GM21381 (cell line): Measurements from ENCODE around the gene AJAP1.

Experiments used
- ATAC-seq: cut with Tn5 transposase; IDR thresholded peaks from one replicate; pipeline ENCODE4 v1.9.1; 2021; ENCODE audit warnings: mild to moderate bottlenecking, moderate library complexity; ENCODE audit not compliant: unreplicated experiment

AJAP1 gene

DNA sequence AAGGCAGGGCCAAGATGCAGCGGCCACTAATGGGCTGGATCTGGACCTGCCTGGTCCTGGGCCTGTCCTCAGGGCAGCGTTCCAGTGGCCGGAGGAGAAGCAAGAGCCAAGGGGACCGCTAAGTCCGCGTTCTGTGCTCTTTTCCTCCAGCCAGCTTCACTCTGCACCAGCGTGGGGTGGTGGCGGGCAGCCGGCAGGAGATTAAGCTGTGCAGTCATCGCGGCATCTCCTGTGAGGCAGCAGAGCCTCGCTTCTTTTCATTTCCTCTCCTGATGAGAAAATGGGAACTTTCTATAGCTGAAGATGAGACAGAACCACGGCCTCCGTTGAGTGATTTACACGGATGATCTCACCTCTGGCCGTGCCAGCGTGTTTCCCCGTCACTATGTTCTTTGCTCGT, 43.4 kb downstream of the AJAP1 start:
- ATAC-seq, result no peak

DNA sequence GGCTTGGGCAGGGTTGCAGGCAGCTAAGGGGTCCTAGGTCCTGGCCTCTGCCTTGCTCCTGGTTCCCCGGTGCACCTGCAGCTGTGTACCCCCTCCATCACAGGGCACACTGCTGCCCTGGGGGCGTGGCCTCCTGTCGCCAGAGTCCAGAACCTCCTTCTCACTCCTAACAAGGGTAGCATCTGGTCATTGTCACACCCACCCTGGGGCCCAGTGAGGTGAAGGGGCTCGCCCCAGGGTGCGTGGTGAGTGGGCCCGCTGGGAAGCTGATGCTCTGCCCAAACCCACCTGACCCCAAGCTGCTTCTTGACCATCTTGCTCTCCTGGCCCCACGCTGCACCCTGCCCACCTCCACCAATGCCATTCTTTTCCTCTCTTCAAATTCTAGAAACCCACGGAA, 44.5 kb downstream of the AJAP1 start:
- no peak for ATAC-seq

DNA sequence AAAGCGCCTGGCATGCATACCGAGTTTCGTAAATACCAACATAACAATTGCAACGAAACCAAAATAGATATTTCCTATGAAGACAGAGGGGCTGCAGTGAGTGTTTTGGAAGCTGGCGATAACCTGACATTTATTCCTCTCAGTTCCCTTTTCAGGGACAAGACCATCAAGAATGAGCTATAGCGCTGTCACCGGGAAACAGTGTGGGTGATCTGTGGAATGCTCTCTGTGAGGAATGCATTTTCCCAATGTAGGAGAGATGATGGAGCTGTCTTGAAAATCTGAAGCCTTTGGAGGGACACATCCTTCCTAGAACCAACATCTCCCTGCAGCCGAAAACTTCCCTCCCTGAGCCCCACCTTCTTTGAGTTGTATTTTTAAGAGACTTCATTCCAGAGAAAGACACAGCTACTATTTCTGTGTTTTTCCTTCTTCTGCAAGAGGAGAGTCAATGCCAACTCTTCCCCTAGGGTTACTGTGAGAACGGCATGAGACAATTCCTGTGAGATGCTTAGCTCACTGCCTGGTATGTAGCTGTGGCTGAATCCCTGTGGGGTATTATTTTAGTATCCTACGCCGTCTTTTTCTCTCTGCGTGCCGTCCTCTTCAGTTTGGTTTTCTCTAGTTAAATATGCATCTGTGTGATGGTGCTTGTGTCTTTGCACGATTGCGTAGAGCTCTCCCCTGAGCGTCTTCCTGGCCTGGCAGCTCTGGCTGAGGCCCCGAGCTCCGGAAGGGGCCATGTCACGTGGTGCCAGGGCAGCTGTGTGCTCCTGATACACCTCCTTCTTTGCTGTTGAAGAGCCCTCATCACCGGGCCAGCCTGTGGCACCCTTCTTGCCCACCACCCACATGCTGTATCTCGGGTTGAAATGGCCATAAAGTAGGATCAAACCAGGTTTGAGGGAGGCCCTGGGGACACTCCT, 45.2 kb downstream of the AJAP1 start:
- no peak for ATAC-seq

DNA sequence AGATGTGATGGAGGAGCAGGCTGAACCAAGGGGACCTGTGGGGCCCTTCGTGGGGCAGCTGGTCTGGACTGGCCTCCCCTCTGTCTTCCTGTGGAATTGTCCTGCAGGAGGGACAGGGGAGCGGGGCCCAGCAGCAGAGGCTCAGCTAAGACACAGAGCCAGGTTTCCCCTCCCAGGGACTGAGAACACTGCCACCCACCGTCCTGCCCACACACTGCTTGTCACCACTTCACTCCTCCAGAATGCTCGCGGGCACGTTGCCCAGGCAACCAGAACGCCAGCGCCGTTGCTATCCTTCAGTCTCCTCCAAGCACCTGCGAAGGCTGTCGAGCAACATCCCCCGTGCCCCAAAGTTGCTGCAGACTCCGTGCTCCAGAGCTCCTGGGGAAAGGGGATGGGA, 46.4 kb downstream of the AJAP1 start:
- no peak for ATAC-seq

DNA sequence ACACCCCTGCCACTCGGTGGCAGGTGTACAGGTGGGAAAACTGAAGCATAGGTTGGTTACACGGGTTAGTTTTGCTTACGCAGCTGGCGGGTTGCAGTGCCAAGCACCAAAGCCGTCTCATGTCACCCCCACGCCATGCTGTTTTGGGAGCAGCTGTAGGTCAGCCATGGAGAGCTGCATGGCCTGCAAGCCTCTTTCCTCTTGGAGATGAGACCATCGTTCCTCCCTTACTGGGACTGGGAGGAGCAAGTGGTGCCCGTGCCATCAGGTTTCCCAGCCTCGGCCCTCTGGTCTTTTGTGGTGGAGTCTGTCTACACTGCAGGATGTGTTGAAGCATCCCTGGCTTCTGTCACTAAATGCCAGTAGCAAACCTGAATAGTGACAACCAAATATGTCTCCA, 46.9 kb downstream of the AJAP1 start:
- no peak for ATAC-seq

DNA sequence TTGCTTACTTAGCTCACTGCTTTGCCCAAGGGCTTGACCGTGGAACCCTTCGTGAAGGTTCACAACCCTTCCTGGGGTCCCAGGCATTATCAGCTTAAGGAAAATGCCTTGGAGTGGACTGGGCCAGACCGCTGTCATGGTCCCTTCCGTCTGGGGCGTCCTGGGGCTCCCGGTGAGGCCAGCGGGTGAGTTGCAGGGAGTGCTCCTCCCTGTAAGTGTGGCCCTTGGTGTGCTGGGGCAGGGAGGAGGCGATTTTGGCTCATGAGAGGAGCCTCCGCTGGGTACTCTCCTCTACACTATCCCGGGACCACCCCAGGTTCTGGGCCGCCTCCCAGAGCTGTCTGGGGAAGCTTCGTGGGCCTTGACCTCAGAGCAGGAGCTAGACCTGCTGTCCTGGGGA, 48.1 kb downstream of the AJAP1 start:
- no peak for ATAC-seq

DNA sequence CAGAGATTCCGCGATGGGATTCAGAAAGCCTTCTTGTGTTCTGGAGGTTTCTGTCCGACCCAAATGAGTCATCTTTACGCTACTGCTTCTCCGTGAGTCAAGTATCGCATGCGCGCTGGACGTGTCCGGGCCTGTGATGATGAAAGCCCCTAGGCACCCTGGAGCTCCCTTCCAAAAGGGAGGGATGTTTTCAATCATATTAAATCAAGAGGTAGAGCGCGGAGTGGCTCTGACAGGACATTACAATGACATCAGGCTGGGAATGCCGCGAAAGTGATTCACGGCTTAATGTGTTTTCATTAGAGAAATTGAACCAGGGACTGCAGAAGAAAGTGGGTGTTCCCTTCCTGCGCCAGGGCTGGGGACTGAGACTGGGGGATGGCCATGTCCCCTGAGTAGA, 48.5 kb downstream of the AJAP1 start:
- ATAC-seq, result no peak

DNA sequence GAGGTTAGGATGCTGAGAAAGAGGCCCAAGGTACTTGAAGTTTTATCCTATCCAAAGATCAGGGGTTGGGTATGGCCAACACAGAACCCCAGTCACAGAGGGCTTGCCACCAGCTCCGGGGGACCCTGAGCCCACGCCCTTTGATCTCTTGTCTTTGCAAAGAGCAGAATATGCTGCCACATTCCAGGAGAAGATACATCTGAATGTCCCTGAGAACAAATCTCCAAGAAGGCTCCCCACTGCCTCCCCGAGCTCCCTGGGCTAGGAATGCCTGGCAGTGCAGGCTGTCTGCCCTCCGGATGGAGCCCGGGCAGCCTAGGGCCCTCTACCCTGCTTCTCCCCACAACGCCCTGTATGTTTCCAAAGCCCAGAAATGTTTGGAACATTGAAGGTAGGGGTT, 49.2 kb downstream of the AJAP1 start:
- no peak for ATAC-seq

DNA sequence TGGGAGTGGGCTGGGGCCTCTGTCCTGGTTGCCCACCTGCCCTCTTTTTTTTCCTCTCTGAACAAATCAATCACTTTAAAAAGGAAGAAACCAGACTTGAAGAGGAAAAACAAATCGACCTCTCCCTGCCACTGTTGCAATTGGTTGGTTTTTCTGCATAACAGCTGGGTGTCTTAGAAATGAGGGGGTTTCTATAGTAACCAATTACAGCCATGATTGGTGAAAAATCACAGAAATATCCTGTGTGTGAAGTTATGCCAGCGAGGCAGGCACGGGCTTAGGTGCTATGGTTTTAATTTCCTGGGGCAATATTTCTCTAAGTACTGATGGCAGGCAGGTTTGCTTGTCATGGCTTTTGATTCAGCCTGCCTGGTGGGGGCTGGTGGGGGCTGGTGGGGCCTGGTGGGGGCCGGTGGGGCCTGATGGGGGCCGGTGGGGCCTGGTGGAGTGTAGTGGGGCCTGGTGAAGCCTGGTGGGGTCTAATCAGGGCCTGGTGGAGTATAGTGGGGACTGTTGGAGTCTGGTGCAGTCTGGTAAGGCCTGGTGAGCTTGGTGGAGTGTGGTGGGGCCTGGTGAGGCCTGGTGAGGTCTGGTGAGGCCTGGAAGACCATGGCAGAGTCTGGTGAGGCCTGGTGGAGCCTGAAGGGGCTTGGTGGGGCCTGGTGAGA, 54.6 kb downstream of the AJAP1 start:
- no peak for ATAC-seq

DNA sequence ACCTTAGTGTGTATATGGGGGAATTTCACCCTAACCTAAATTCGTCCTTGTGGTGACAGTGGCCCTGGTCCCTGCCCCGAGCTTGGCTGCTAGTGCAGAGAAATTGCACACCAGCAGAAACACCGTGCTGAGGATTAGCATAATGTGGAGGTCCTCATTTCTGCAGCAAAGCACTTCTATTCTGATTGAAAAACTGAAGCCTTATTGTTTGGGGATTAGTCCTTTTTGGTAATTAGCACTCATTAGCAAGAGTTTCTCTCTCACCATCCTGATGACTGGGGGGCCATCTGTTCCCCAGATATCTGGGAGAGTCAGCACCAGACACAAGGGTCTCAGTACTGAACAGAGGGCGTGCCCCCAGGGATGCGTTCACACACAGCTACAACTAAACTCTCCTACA, 55.2 kb downstream of the AJAP1 start:
- no peak for ATAC-seq

DNA sequence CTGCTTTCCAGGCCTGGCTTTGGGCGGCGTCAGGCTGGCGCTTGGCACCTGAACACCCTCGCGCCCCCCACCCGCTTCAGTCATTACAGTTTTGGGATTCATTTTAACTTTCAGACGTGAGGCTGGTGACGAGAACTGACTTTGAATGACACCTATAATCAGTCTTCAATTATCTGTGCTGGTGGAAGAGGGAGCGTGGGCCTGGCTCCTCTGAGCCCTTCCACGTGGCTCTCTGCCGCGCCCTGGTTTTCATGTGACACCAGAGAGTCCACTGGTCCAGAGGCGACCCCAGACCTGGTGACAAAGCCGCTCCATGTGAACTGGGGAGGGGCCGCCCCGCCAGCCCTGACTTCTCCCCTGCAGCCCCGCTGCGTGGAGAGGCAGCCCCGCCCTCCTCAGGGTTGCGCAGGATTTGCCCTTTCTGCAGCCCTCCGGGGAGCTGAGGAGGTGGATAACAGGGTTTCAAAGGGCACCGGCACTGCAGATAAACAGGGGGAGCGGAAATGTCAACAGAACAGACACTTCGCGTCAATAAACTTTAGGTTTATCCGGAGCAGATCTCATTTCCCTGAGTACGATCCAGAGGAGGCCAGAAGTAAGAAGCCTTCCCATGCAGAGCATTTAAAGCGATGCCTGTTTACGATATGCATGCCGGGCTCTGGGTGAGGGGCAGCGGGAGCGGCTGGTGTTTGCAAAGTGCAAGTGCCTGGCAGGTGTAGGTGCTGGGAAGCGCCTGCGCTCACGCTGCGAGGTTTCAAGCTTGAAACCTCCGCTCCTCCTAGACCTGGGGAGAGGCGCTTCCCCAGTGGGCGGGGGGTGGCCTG, 56.4 kb downstream of the AJAP1 start:
- ATAC-seq, result no peak

DNA sequence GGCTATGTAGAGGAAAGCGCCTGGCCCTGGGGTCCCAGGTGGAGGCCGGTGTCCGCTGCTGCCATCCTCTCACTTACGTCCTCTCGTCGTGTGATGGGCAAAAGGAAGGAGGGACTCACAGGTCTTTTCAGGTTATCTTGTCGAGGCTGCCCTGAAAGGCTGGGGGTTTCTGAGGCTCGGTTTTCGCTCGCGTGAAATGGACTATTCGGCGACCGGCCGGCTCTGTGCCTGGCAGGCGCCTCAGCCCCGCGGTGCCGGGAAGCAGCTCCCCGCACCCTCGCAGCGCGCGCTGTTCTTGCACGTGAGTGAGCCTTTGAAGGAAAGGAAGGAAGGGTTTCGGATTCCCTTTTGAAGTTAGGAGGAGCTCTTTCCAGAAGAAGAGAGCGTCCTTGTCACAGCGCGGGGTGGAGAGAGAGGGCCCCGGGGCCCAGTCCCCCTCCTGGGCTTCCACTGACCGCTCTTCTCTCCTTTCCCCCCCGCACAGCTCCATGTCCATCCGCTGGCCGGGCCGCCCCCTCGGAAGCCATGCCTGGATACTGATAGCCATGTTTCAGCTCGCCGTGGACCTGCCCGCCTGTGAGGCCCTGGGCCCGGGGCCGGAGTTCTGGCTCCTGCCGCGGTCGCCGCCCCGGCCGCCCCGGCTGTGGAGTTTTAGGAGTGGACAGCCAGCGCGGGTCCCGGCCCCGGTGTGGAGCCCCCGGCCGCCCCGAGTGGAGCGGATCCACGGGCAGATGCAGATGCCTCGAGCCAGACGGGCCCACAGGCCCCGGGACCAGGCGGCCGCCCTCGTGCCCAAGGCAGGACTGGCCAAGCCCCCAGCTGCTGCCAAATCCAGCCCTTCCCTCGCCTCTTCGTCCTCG, 57.2 kb downstream of the AJAP1 start:
- ATAC-seq, result no peak

DNA sequence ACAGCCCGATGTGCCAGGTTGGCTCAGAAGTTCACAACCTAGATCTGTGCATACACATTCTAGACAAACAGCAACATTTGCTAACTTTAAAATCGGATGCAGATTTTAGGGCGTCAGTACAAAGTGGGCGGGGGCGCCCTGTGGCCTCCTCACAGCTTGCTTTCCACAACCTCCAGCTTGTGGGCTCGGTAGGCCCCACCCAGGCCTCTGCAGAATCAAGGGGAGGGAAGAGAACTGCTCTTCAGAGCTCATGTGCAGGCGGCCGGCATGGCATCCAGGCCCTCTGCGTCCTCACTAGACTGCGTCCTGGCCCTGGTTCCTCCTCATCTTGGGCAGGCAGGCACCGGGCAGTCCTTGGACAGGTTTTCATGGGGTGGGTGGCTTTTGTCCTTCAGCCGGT, 59.3 kb downstream of the AJAP1 start:
- no peak for ATAC-seq

DNA sequence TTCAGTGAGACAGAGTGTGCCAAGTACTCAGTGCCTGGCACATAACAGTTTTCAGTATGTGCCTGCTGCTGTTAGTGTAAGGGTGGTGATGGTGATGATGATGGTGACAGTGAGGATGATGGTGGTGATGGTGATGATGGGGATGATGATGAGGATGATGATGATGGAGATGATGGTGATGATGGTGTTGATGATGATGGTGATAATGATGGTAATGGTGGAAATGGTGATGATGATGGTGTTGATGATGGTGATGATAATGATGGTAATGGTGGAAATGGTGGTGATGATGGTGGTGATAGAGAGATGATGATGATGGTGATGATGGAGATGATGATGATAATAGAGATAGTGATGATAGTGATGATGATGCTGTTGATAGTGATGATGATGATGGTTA, 62.0 kb downstream of the AJAP1 start:
- ATAC-seq, result no peak

DNA sequence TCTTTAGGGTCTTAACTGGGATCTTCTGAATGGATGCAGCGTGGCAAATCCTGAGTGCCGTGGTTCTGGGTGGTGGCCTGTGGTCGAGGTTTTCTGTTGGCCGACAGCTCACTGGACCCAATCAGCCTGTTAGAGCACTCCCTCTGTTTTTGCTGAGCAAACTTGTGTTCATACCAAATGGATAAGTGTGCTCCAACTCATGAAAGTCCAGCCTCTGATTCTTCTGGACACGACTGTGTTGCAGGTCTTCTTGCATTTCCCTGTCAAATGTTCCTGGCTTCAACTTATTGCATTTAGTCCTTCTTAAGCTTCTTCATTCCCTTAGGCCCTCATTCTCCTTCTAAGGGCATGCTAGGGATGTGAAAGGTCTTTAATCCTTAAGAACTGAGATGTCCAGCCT, 63.7 kb downstream of the AJAP1 start:
- no peak for ATAC-seq

DNA sequence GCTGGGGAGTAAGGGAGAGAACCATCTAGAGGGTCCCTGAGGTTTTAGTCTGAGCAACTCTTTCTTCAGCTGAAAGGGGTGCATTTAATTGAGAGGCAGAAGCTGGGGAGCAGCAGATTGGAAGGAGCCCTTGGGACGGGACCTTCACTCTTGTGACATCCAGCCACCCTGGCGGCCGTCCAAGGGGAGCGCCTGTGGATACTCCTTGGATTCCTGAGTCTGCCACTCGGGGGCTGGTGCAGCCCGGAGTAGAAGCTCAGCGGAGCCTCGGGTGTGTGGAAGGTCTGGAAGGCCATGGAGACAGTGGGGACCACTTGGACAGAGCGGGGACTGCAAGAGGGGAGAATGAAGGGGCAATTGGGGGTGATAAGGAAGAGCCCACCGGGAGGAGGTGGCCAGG, 68.7 kb downstream of the AJAP1 start:
- no peak for ATAC-seq

DNA sequence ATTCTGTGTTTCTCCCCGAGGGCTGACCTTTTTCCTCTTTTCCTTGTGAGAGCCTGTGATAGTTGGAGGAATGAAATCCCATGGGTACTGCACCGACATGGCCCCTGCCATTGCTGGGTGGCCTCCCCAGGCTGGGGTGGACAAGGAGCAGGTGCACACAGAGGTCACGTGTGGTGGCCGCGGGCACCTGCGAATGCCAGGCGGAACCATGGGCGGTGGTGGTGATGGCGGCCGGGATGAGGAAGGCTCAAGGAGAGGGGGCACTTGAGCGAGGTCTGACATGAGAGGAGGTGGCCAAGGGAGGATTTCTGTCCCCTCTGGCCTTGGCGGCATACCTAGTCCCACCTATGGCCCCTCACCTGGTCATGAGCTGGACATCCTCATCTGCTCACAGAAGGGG, 69.6 kb downstream of the AJAP1 start:
- ATAC-seq, result no peak

DNA sequence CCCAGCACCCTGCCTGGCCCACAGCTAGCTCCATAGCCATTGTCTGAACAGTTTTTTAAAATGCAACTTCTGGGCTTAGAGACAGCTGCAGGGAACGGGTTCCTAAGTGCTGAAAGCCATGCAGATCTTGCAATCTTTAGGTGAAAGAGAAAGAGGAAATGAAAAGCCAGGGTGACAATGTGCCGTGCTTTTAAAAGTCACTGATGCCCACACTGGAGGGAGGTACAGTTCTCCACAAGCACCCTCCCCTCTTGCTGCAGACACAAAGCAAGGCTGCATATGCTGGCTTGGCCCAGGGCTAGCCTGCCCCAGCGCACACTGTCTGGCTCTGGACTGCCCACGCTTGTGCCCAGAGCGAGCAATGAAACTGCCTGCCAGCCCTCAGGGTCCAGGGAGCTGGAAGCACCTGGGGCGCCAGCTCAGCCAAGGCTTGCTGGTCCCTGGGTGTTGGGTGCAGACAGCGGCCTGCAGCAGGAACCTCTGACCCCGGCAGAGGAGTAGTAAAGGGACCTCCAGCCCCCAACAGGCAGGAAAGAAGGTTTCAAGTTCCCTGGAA, 70.4 kb downstream of the AJAP1 start:
- no peak for ATAC-seq

DNA sequence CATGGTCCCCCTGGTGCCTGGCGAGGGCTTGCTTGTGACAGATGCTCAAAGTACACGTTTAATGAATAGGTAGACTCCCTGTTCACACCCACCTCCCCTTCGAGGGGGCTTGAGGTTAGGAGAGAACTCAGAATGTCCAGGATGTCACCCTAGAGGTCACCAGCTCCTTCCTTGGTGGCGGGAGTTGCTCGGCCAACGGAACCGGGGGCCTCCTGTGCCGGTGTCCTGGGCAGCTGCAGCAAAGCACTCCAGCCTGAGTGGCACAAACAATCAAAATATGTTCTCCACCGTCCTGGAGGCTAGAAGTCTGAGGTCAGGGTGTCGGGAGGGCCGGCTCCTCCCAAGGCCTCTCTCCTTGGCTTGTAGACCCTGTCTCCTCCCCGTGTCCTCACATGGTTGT, 71.0 kb downstream of the AJAP1 start:
- no peak for ATAC-seq

DNA sequence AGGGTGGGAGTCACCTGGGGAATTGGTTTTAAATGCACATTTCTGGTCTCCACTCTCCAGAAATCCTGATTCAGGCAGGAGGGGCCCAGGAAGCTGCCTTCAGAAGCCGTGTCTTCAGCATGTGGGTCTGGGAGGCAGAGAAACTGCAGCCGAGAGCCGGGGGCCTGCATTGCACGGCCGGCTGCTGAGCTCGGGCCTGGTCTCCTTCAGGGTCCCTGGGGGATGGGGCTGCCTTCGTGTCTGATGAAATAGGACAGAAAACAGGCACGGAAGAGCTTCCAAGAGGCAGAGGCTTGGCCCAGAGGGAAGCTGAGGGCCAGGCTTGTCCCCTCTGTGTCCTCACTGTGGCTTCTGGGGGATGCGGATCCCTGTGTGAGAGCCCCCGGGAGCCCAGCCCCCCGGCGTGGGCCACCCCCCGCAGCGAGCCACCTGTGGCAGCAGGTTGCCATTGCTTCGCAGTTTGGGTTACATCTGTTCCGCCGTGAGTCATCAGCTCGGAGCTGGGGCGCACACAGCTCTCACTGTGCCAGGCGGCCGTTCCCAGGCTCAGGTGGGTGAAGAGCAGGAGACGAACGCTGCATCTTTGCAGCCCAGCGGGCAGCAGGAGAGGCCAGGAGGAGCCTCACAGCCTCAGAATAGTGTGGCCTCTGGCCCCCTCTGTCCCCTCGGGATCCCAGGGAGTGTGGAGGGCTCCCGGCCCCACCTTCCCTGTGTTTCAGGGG, 72.4 kb downstream of the AJAP1 start:
- no peak for ATAC-seq
